Endometrial microvascular endothelial cells (primary cell): ENCODE data around the gene KLF7. TPM values are rescaled to one million over a fixed set of nuclear protein-coding genes. Genes with fewer than 3 reads are reported as not detected.

ENCODE experiments used
- in situ Hi-C: cut with HindIII; loops from 2 replicates; pipeline ENCODE4 v1.10.0; 2017; ENCODE audit warnings: low sequenced_read_pairs, low pct_unique_long_range_greater_than_20kb; ENCODE audit errors: inconsistent ontology term
- total RNA-seq: library from RNA; depleted of rRNA; stranded (reverse); fragments of >200 nt; gene quantifications from one replicate; pipeline ENCODE4 v1.2.3, GENCODE V29; 2015; ENCODE audit errors: inconsistent ontology term

The KLF7 gene
- total RNA-seq, result 35.5 TPM

DNA sequence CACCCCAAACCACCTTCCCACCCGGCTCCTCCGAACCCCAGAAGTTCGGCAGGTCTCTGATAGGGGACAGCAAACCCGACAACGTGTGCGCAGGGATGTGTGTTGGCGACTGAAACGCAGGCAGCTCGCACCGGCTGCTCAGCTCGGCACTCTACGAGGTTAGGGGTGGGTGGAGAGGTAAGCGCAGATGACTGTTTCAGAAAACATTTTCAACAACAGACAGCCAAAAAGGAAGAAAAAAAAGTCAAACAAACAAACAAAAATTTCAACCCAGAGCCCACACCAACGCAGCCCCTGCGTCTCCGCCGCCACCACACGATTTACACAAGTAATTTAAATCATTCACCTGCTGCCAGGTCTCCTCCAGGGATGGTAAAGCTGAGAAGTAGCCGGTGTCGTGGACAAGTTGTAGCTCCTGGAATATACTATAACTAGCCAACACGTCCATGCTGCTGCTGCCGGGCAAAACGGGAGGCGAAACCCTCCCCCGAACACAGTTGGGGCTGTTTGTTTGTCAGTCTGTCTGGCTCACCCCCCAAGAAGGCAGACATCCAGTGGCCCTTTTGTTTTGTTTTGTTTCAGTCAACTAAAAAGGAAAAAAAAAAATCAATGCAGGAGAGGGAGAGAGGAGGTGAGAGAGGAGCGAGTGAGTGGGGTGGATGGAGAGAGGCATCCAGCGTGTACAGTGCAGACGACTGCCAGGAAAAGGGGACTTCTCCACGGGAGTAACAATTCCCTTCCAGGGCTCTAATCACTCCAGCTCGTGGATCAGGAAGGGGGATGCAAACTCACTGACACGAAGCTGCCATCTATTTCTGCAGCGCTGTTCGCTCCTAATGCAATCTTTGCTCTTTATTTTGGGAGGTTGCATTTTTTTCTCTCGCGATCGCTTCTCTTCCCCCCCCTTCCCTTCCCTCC lies at the start of gene KLF7:
Gene KLF7, minus strand, starts transcription at position 828 of the 918 bp plus-strand sequence. Its CDS starts 380 bp downstream, at position 448.
- in situ Hi-C loops, result no loop called here

GRCh38 chr2:207215308-207215707 lies 49.6 kb upstream of the KLF7 start:
- in situ Hi-C loops, result no loop called here

DNA sequence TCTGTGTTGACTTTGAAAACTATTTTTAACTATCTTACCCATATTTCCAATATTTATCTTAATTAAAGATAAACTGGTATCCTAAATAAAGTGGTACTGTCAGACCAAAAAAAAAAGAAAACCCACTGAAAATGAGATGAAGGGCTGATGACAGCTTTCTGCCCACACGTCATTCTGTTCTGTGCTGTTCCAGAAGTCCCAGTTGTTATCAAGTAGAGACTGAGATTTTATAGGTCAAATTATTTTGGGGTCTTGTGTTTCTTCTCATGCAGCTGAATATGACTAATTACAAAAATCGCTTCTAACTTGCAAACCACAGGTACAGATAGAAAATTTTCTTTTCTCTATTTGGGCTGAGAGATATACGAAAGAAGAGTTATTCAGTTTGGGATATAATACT lies 48.7 kb upstream of the KLF7 start:
- in situ Hi-C loops, result no loop called here

DNA sequence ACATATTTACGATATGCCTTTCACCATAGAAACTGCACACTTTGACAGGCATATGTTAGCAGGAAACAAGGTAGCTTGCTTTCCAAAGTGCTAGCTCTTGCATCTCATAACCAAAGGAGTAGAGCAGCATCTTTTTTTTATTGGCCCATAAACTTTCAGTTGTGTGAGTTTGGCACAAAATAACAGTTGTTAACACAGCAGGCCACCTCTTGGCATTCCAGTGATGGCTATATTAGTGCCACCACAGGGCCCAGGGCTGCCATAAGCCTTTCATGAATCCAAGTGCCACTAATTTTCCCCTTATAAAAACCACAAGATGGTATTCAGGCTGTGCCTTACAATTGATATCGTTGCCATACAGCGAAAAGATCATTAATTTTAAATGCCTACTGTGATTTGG lies 40.3 kb upstream of the KLF7 start:
- in situ Hi-C loops, result no loop called here

DNA sequence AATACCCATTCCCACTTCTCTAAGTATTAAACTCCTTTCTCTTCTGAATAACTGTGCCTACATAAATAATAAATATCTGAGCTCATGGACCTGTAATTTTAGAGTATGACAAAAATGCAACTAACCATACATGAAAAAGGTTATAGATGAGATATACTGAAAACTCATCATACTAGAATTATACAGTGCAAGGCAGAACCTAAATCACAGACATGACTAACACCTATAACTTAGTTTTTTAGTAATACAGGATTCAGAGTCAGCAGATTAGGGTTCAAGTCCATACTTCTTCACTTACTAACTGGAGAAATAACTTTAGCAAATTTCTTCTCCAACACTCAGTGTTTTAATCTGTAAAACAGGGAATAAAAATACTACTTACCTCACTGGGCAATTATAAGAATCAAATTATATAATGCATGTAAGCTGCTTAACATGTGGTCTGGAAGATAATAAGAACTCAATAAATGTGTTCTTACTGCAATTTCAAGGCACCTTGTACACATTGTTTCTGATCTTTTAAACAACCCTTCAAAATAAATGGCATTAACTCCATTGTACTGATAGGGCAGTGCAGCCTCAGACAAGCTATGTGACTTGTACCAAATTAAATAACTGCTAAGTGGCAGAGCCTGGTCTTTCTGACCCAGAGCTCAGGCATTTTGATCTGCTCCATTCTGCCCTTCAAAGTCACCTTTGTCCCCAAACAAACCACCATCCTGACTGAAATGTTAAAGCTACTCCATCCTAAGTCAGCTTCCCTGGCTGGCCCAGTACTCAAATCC lies 39.6 kb upstream of the KLF7 start:
- in situ Hi-C loops, result no loop called here

- in situ Hi-C loops, result no loop called here
Observed at GRCh38 chr2:207203056-207203455, 37.3 kb upstream of the KLF7 start.

GRCh38 chr2:207202645-207203044 lies 36.9 kb upstream of the KLF7 start:
- in situ Hi-C loops, result no loop called here

- in situ Hi-C loops, result no loop called here
Observed at GRCh38 chr2:207201416-207201815, 35.7 kb upstream of the KLF7 start.

DNA sequence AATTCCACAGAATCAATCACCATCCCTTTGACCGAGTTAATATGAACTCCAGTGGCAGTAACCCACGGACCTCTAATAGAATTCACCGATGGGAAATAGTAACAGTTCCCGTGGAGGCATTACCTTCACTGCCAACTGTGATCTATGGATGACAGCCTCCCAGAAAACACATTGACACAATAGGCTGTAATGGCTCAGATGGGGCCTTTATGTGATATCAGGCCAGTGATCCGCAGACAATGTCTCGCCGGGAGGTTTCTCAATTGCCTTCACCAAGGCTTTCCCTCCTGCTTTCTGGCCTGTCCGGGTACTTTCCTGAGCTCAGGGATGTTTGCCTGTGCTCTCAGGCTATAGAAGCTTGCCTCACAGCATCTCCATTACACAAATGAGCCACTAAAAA lies 34.4 kb upstream of the KLF7 start:
- in situ Hi-C loops, result no loop called here

DNA sequence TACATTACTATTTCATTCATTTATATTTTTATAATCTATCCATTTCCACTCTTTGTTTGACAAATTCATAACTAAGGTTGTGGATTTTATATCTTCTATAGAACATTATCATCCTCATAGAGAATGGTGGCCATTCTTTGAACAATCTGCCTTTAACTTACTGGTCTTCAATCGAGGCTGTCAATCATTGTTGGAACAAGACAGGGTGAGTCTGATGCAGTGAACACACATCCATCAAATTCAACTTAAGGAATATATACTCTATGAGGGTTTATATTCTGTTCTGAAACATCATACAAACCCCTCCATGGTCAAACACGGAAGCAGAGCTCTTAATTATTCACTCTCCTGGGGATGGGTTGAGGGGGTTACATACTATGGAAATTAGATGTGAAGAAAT lies 28.3 kb upstream of the KLF7 start:
- in situ Hi-C loops, result no loop called here

DNA sequence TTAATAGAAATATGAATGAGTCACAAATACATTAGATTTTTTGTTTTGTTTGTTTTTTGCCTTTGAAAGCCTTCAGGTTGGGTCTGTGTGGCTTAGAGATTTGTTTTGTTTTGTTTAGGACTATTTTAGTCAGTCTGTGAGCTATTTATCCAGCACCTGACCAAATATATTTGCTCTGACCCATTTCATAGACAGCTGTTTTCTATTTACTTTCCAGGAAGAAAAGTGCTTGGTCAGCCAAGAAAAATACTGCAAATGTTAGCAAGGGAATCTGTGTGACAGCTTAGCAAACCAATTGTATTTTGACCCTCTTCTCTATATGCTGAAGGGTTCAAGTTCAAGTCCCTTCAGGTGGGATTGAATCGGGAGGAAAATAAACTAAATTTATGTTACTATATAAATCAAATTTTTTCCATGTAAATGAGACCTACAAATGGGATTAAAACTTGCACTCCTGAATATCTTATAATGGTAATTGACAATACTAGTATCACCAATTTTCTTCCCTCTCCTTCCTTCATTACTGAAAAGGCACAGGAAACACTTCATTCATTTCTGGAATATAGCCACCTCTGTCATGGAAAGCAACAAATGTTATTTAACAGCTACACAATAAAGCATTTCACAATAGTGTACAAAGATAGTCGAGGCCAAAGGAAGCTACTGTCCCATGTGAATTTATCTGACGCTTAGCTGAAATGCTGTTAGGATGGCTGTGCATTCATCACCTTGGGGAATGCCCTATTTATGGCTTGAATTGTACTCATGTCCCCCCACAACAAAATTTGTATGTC lies 23.1 kb upstream of the KLF7 start:
- in situ Hi-C loops, result loop anchor here (10.0 kb wide), 1 partner anchor 146 kb away; no protein-coding TSS in a partner anchor

- in situ Hi-C loops, result loop anchor here (10.0 kb wide), 1 partner anchor 149 kb away; no protein-coding TSS in a partner anchor
Observed at GRCh38 chr2:207185372-207185771, 19.6 kb upstream of the KLF7 start.

DNA sequence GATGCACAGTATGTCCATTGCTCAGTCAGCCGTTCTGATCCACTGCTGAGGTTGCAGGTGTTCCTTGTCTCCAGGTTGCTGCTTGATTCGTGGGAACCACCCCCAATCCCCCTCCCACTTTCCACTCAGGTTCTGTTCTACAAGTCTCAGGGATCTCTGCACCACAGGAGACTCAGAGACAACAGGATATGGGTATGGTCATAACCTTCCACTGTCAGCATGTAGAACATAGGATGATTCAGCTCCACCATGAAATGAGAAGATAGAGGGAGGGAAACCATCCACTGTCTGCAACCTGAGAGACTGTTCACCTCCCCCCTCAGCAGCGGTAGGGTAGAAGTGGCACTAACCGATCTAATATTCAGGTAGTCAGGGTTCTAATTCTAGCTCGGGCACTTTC lies 19.0 kb upstream of the KLF7 start:
- in situ Hi-C loops, result loop anchor here (10.0 kb wide), 1 partner anchor 150 kb away; no protein-coding TSS in a partner anchor

DNA sequence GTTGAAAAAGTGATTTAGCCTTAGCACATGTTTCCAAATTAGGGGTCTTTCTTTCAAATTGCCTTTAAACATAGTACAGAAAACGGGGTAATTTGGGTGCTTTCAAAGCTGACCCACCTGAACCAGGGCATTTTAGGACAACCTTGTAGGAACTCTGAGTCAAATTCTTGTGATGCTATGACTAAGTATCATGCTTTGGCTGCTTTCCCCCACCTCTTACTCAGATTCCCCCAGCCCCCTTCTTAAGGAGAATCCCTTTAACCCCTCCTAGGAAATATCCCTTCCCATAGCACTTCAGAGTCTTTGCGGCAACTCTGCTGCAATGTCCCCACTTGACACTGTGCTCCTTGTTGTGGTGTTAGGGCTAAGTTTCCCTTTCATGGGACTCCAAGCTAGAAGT lies 18.6 kb upstream of the KLF7 start:
- in situ Hi-C loops, result loop anchor here (10.0 kb wide), 1 partner anchor 150 kb away; no protein-coding TSS in a partner anchor

GRCh38 chr2:207183506-207183905 lies 17.8 kb upstream of the KLF7 start:
- in situ Hi-C loops, result loop anchor here (10.0 kb wide), 1 partner anchor 151 kb away; no protein-coding TSS in a partner anchor

DNA sequence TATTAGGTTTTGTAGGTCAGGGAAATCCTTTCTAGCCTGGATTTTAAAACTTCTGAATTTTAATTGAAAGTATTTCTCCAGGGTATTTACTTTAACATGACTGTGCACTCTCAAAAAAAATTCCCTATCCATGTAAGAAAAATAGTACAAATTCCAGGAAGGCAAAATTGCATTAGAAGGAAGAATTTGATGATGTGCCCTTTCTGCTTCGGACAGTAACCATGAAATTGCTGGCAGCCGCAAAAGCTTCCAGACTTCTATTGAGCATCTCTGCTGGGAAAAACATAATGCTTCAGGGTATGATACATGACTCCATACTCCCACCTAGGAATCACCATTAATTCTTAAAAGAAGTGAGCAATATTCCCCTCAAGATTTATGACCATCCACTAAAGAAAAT lies 17.2 kb upstream of the KLF7 start:
- in situ Hi-C loops, result loop anchor here (10.0 kb wide), 1 partner anchor 152 kb away; no protein-coding TSS in a partner anchor

DNA sequence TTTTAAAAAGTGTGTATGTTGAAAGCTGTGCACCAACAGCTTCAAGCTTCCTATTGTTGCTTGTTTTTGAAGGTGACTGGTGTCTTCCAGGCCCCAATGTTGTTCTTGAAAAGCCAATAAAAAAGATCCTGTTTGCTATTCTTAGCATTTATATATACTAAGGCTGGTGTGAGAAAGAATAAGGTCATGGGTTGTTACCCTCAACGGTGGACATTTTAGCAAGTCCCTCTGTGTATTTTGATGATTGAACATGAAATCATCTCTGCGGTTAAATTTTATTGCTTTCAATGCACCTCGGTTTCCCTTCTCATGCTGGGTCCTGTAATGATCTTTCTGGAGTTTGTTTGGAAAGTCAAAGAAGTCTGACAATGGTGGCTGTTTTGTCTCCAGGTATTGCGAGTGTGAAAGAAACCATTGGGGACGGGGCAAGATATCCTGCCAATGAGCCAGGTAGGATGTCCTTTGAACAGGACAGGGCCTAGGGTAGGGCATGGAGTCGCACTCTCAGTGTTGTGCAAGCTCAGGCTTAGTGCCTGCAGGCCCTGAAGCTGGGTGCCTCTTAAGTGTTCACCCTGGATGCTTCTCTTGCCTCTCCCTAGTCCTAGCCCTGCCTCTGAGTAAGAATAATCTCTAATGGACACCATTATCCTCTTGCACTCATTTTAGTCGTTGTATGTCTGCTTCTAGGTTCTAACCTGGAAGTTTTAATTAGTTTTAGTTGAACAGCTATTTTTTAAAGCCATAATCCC lies 16.0 kb upstream of the KLF7 start:
- in situ Hi-C loops, result loop anchor here (10.0 kb wide), 1 partner anchor 153 kb away; no protein-coding TSS in a partner anchor

DNA sequence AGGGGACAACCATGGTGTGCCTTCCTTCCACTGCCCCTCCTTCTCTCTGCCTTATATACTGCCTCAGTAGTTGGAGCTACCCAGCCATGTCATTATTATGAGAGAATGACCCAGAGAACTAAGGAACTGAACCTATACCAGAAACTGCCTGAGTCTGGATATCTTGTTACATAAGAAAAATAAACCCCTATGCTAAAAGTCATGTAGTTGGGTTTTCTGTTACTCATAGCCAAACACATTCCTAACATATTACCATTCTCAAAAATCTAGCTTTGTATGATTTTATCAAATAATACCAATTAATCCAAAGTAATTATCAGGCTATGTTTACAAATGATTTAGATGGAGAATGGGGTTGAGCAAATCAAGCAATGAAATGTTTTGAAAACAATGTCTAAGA lies 15.0 kb upstream of the KLF7 start:
- in situ Hi-C loops, result loop anchor here (10.0 kb wide), 1 partner anchor 154 kb away; no protein-coding TSS in a partner anchor
